GM18505 (cell line): ENCODE measurements around the gene IRF5.

ENCODE experiments used
- ATAC-seq: cut with Tn5 transposase; IDR thresholded peaks from one replicate; pipeline ENCODE4 v1.9.1; 2021; ENCODE audit not compliant: unreplicated experiment
- POLR2A ChIP-seq: IDR thresholded peaks from 4 replicates; pipeline ENCODE4 v1.6.1; 2011; ENCODE audit warnings: borderline replicate concordance; ENCODE audit not compliant: insufficient read depth, insufficient read length; ENCODE audit errors: extremely low read depth

The IRF5 gene

GRCh38 chr7:128931965-128932861 is 5.5 kb upstream of the IRF5 start:
- no peak for ATAC-seq
- no peak for TF ChIP-seq POLR2A

- no peak for TF ChIP-seq POLR2A
- no peak for ATAC-seq
Observed at GRCh38 chr7:128932862-128933179, 4.9 kb upstream of the IRF5 start.

GRCh38 chr7:128933180-128933891 is 4.4 kb upstream of the IRF5 start:
- TF ChIP-seq POLR2A: peak; percentile 64
- no peak for ATAC-seq

GRCh38 chr7:128934361-128935341 is 3.1 kb upstream of the IRF5 start:
- TF ChIP-seq POLR2A: no peak
- ATAC-seq: no peak

GRCh38 chr7:128935342-128935730 is 2.4 kb upstream of the IRF5 start:
- TF ChIP-seq POLR2A: no peak
- no peak for ATAC-seq

- ATAC-seq: no peak
Observed at GRCh38 chr7:128936798-128937197, 929 bp upstream of the IRF5 start.

GRCh38 chr7:128937271-128937646 is 468 bp upstream of the IRF5 start:
- TF ChIP-seq POLR2A: no peak
- no peak for ATAC-seq

More at GRCh38 chr7:128936798-128937197, 929 bp upstream of the IRF5 start:
- TF ChIP-seq POLR2A: no peak

- ATAC-seq: no peak
- TF ChIP-seq POLR2A: peak; percentile 86
Observed at GRCh38 chr7:128938544-128939074, 882 bp downstream of the IRF5 start.

- no peak for ATAC-seq
- TF ChIP-seq POLR2A: peak; percentile 22
Observed at GRCh38 chr7:128939075-128939860, 1.5 kb downstream of the IRF5 start.

GRCh38 chr7:128939861-128940410 is 2.2 kb downstream of the IRF5 start:
- no peak for ATAC-seq
- peak; percentile 50 for TF ChIP-seq POLR2A

GRCh38 chr7:128940494-128941322 is 3.0 kb downstream of the IRF5 start:
- TF ChIP-seq POLR2A: no peak

GRCh38 chr7:128941323-128941890 is 3.7 kb downstream of the IRF5 start:
- no peak for ATAC-seq
- no peak for TF ChIP-seq POLR2A

More at GRCh38 chr7:128940494-128941322, 3.0 kb downstream of the IRF5 start:
- ATAC-seq: peak; percentile 54
